Neuronal stem cell (in vitro differentiated cells): ENCODE measurements around the gene CYP2C8.
"Not testable (repeated sequence)": the region's sequence is repeated elsewhere in the genome, so short reads cannot be mapped to it uniquely, and the experiment has no call there.

Experiments
- DNase-seq: peaks from one replicate; pipeline ENCODE4 v3.0.0-alpha.2; 2013; ENCODE audit warnings: low spot score
- H2AFZ ChIP-seq: one replicate; pipeline ENCODE4 v1.6.1; 2013; ENCODE audit warnings: mild to moderate bottlenecking, low read length, inconsistent platforms
- H2AK5ac ChIP-seq: 2 replicates; pipeline ENCODE4 v1.6.1; 2013; ENCODE audit warnings: low read depth, mild to moderate bottlenecking, inconsistent platforms, low read length, moderate library complexity, mixed read lengths
- H2BK120ac ChIP-seq: 2 replicates; pipeline ENCODE4 v1.6.1; 2013; ENCODE audit warnings: low read depth, mild to moderate bottlenecking, inconsistent platforms, low read length, moderate library complexity, mixed read lengths
- H2BK12ac ChIP-seq: one replicate; pipeline ENCODE4 v1.6.1; 2013; ENCODE audit warnings: low read length, inconsistent platforms
- H2BK15ac ChIP-seq: 2 replicates; pipeline ENCODE4 v1.6.1; 2013; ENCODE audit warnings: mild to moderate bottlenecking, low read length, inconsistent platforms, mixed read lengths
- H2BK5ac ChIP-seq: one replicate; pipeline ENCODE4 v1.6.1; 2013; ENCODE audit warnings: inconsistent platforms, mild to moderate bottlenecking, low read length, moderate library complexity
- H3K14ac ChIP-seq: one replicate; pipeline ENCODE4 v1.6.1; 2013; ENCODE audit warnings: low read length, inconsistent platforms
- H3K18ac ChIP-seq: 2 replicates; pipeline ENCODE4 v1.6.1; 2013; ENCODE audit warnings: low read length, inconsistent platforms
- H3K23ac ChIP-seq: 2 replicates; pipeline ENCODE4 v1.6.1; 2013; ENCODE audit warnings: low read depth, mild to moderate bottlenecking, mixed read lengths, low read length, inconsistent platforms; ENCODE audit not compliant: poor library complexity
- H3K27ac ChIP-seq: replicated peaks from 3 replicates; pipeline ENCODE4 v1.5.1; 2013; ENCODE audit warnings: low read length, inconsistent platforms
- H3K27me3 ChIP-seq, 3 experiments: 2 replicates each; pipeline ENCODE4 v1.6.1; 2013; ENCODE audit warnings: low read length in 3 of 3, mild to moderate bottlenecking in 2 of 3, inconsistent platforms in 1 of 3, low read depth in 1 of 3, mixed read lengths in 1 of 3, moderate library complexity in 1 of 3; ENCODE audit not compliant: control insufficient read depth in 3 of 3, insufficient read depth in 3 of 3
- H3K36me3 ChIP-seq, 2 donors: replicated peaks in 1 of 2; 2 replicates each; pipeline ENCODE4 v1.6.1; 2013; ENCODE audit warnings: low read length in 2 of 2; ENCODE audit not compliant: control insufficient read depth in 2 of 2, insufficient read depth in 2 of 2
- H3K4ac ChIP-seq: 2 replicates; pipeline ENCODE4 v1.6.1; 2013; ENCODE audit warnings: inconsistent platforms, mild to moderate bottlenecking, low read length, moderate library complexity
- H3K4me1 ChIP-seq, 2 donors: 1 replicate in 1 of 2; 2 replicates in 1 of 2; pipeline ENCODE4 v1.6.1; 2013; ENCODE audit warnings: low read length in 2 of 2, low read depth in 1 of 2; ENCODE audit not compliant: control insufficient read depth in 2 of 2, insufficient read depth in 1 of 2
- H3K4me2 ChIP-seq: one replicate; pipeline ENCODE4 v1.6.1; 2013; ENCODE audit warnings: mild to moderate bottlenecking, low read length, inconsistent platforms; ENCODE audit not compliant: insufficient read depth, poor library complexity, severe bottlenecking
- H3K4me3 ChIP-seq, 2 donors: 2 replicates each; pipeline ENCODE4 v1.5.1; 2013; ENCODE audit warnings: low read length in 2 of 2, mild to moderate bottlenecking in 2 of 2, inconsistent platforms in 1 of 2, moderate library complexity in 1 of 2
- H3K79me1 ChIP-seq: one replicate; pipeline ENCODE4 v1.6.1; 2013; ENCODE audit warnings: low read depth, mild to moderate bottlenecking, inconsistent platforms, low read length, moderate library complexity
- H3K9ac ChIP-seq: one replicate; pipeline ENCODE4 v1.6.1; 2013; ENCODE audit warnings: mild to moderate bottlenecking, low read depth, low read length, inconsistent platforms; ENCODE audit not compliant: poor library complexity
- H3K9me3 ChIP-seq, 2 donors: replicated peaks in 1 of 2; 2 replicates each; pipeline versions ENCODE3 to v1.6.1; 2013; ENCODE audit warnings: low read length in 2 of 2, mild to moderate bottlenecking in 2 of 2, inconsistent platforms in 1 of 2, low read depth in 1 of 2, mixed read lengths in 1 of 2, moderate library complexity in 1 of 2; ENCODE audit not compliant: control insufficient read depth in 2 of 2, insufficient read depth in 1 of 2
- H4K8ac ChIP-seq: one replicate; pipeline ENCODE4 v1.6.1; 2013; ENCODE audit warnings: low read depth, mild to moderate bottlenecking, inconsistent platforms, low read length, moderate library complexity
- H4K91ac ChIP-seq: one replicate; pipeline ENCODE4 v1.6.1; 2013; ENCODE audit warnings: low read length, low read depth, mild to moderate bottlenecking, inconsistent platforms; ENCODE audit not compliant: poor library complexity
- whole genome bisulfite sequencing, 2 donors: extraction: QIAGEN DNeasy Blood & Tissue Kit; methylation state at CpG; one replicate each; pipeline ENCODE4 v1.1.7; 2013; ENCODE audit warnings: missing lambda C conversion rate in 2 of 2, mixed read lengths in 1 of 2; ENCODE audit not compliant: insufficient read length in 2 of 2, insufficient replicate concordance in 1 of 2; ENCODE audit errors: extremely low coverage in 2 of 2; 5-methylcytosine and 5-hydroxymethylcytosine counted together

The CYP2C8 gene

DNA sequence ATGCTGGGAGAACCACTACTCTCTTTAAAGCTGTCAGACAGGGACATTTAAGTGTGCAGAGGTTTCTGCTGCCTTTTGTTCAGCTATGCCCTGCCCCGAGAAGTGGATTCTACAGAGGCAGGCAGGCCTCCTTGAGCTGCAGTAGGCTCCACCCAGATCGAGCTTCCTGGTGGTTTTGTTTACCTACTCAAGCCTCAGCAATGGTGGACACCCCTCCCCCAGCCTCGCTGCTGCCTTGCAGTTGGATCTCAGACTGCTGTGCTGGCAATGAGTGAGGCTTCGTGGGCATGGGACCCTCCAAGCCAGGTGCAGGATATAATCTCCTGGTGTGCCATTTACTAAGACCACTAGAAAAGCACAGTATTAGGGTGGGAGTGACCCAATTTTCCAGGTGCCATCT, 5.2 kb downstream of the CYP2C8 start:
- not testable (repeated sequence) for H2BK12ac ChIP-seq, DNase-seq, H3K27ac ChIP-seq, H4K91ac ChIP-seq, H3K9me3 ChIP-seq, H3K27me3 ChIP-seq, H3K14ac ChIP-seq, H2AFZ ChIP-seq, H3K4me2 ChIP-seq, H3K4me1 ChIP-seq, H2BK15ac ChIP-seq, H3K79me1 ChIP-seq, H3K36me3 ChIP-seq, H3K4me3 ChIP-seq, H3K18ac ChIP-seq, H2BK120ac ChIP-seq, H3K9ac ChIP-seq, H2AK5ac ChIP-seq, H2BK5ac ChIP-seq, H4K8ac ChIP-seq, H3K4ac ChIP-seq, H3K23ac ChIP-seq
- WGBS, 2 donors: no CpG with 5 or more reads among the region's 4 CpGs

- no peaks in the 10 kb centered on the region for H3K79me1 ChIP-seq
- no peaks in the 10 kb centered on the region for H3K36me3 ChIP-seq
- no peak overlapping the region for H4K91ac ChIP-seq
- H2BK120ac ChIP-seq: no peak overlapping the region
- no peak overlapping the region for H3K27ac ChIP-seq
- no peaks in the 10 kb centered on the region for H3K9me3 ChIP-seq
- H2BK12ac ChIP-seq: no peak overlapping the region
- no peak overlapping the region for H2AK5ac ChIP-seq
- H3K9ac ChIP-seq: no peak overlapping the region
- no peak overlapping the region for H3K4ac ChIP-seq
- H2BK15ac ChIP-seq: no peak overlapping the region
- H3K4me1 ChIP-seq: no peaks in the 10 kb centered on the region
- no peak for DNase-seq
- no peak overlapping the region for H3K4me3 ChIP-seq
- H2BK5ac ChIP-seq: no peak overlapping the region
- H3K18ac ChIP-seq: no peak overlapping the region
- H3K27me3 ChIP-seq: no peaks in the 10 kb centered on the region
- H3K23ac ChIP-seq: no peak overlapping the region
- no peak overlapping the region for H2AFZ ChIP-seq
- no peak overlapping the region for H3K4me2 ChIP-seq
- no CpG with 5 or more reads among the region's 3 CpGs for WGBS, 2 donors
- no peak overlapping the region for H4K8ac ChIP-seq
- no peak overlapping the region for H3K14ac ChIP-seq
These were observed 12.4 kb downstream of the CYP2C8 start for GRCh38 chr10:95056744-95057363.

DNA sequence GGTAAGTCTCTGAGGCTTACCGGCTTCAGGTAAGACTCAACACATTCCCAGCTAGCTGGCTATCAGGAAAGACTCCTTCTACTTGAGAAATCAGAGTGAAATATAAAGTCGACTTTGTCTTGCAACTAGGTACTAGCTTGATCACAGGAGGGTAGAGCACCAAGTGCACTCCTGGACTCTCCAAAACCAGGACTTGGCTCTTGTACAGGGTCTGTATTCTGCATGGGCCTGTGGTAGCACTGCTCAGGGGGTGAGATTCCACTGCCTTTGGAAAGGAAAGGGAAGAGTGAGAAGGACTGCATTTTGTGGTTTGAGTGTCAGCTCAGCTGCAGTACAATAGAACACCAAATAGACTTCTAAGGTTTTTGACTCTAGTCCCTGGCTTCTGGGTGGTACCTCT, 19.4 kb downstream of the CYP2C8 start:
- Histone ChIP-seq H2AK5ac (no peak overlapping the region), H2BK12ac (no peak overlapping the region), H2BK120ac (no peak overlapping the region), H3K9ac (no peak overlapping the region), H3K18ac (no peak overlapping the region), H3K27me3 (no peaks in the 10 kb centered on the region), H4K8ac (no peak overlapping the region), H3K4me3 (no peak overlapping the region), H3K14ac (no peak overlapping the region), H3K27ac (no peak overlapping the region), H2BK15ac (no peak overlapping the region), H3K36me3 (no peaks in the 10 kb centered on the region), H3K4me1 (no peaks in the 10 kb centered on the region), H3K9me3 (no peaks in the 10 kb centered on the region), H3K79me1 (no peaks in the 10 kb centered on the region), H3K23ac (no peak overlapping the region), H3K4me2 (no peak overlapping the region), H3K4ac (no peak overlapping the region), H2BK5ac (no peak overlapping the region), H2AFZ (no peak overlapping the region), H4K91ac (no peak overlapping the region)
- DNase-seq: no peak
- WGBS, 2 donors: no CpG with 5 or more reads among the region's 2 CpGs

GRCh38 chr10:95048206-95048605, 21.1 kb downstream of the CYP2C8 start:
- Histone ChIP-seq H3K4me3 (no peak overlapping the region), H2AFZ (no peak overlapping the region), H3K27ac (no peak overlapping the region), H2BK5ac (no peak overlapping the region), H2BK15ac (no peak overlapping the region), H3K9ac (no peak overlapping the region), H4K91ac (no peak overlapping the region), H2BK120ac (no peak overlapping the region), H3K4me1 (no peaks in the 10 kb centered on the region), H3K4ac (no peak overlapping the region), H3K27me3 (no peaks in the 10 kb centered on the region), H3K79me1 (no peaks in the 10 kb centered on the region), H2AK5ac (no peak overlapping the region), H2BK12ac (no peak overlapping the region), H3K4me2 (no peak overlapping the region), H3K36me3 (no peaks in the 10 kb centered on the region), H4K8ac (no peak overlapping the region), H3K23ac (no peak overlapping the region), H3K9me3 (no peaks in the 10 kb centered on the region), H3K14ac (no peak overlapping the region), H3K18ac (no peak overlapping the region)
- WGBS, 2 donors: no CpG with 5 or more reads among the region's 2 CpGs
- DNase-seq: no peak
